Measurements from ENCODE around the gene FASTK.
"Not testable (repeated sequence)": the region's sequence is repeated elsewhere in the genome, so short reads cannot be mapped to it uniquely, and the experiment has no call there.

FASTK gene

DNA sequence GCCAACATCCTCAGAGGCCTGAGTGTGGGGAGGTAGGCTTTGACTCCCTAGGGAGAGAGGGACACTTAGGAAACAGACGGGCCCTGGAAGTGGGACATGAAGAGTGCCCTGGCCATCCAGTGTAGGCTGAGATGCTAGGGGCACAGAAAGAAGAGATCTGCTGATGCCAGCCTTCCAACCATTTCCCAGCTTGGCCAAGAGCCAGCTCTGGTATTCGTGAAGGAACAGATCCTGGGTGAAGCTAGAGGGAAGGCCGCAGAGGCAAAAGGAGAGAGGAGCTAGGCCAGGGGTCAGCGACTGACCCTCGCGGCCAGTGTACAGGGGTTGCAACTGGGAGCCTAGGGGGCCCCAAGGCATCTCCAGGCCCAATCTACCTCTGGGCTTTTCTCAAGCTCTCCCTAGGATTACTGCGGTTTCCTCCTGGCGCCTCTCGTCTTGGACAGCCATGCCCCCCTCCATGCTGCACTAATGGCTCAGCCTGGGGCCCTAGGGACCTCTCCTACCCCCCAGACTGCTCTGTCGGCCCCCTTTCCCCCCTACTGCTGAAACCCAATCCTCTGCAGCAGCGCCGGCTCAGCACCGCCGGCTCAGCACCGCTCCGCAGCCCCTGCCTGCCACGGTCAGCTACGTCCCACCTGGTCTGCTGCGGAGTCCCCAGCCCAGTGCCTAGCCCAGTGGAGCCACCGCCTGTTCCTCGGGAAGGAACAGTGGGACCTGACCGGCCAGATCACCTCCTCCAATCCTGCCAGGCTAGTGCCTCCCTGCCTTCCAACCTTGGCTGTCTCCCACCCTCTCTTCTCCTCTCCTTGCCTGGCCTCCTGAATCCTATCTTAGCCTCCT lies 32.4 kb downstream of the FASTK start, which contains the start of gene ASIC3:
TSS of gene ASIC3 (plus strand) at position 556 of the 840 bp plus-strand sequence. CDS start 355 bp downstream, outside the sequence.
- no peak for DNase-seq (ENCODE audit: low read depth)

DNA sequence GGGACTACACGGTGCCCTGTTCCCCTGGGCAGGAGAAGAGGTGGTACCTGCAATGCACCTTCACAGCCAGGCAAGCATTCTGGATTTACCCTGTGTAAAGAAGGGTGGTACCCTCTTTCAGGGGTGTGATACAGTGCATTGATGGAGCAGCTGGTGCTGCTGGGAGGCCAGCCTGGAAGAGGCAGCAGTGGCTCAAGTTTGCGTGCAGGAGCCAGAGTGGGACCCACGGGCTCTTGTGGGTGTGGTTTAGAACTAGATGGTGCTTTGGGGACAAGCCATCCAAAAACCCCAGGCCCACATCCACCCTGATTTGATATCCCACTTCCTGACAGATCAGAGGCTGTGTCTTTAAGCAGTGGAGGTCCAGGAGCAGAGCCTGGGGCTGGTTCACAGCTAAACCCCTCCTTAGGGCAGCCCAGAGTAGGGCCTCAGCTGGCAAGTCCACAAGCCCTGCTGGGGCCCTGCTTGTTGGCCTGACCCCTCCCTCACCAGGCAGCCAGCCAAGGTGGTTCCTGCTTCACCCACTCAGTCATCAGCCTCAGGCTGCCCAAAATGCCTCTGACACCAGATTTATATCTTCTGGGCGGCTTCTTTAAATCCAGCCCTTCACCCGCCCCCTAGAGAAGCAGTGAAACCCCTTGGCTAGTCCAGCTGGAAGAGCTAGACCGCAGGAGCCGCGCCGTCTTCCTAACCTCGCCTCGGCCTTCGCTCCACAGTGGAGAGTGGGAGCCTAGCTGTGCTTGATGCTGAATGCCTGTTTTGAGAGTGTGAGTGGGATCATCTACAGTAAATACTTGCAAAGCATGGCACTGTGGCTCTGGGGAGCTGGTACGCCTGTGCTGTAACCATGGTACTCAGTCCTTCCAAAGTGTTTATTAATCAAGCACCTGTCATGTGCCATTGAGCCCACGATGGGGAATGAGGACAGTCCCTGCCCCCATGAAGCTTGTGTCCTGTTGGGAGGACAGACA lies 33.7 kb downstream of the FASTK start:
- no peak for DNase-seq (ENCODE audit: low read depth)

DNA sequence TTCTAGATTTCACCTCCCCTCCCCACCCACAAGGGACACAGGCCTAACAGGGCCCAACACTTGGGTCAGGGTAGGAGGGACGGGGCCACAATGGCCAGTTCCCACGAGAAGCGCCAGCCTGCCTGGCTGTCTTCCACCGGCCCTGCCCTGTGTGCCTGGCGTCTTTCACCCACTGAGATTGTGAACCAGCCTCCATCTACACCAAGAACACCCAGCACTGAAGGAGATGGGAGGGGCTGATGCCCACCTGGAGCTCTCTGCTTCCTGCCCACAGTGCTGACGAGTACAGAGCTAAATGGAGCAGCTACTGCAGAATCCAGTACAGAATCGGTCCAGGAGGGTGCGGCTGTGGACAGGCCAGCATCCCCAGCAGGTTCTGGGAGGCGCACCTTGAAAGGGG lies 34.6 kb downstream of the FASTK start:
- DNase-seq (ENCODE audit: low read depth), result no peak

DNA sequence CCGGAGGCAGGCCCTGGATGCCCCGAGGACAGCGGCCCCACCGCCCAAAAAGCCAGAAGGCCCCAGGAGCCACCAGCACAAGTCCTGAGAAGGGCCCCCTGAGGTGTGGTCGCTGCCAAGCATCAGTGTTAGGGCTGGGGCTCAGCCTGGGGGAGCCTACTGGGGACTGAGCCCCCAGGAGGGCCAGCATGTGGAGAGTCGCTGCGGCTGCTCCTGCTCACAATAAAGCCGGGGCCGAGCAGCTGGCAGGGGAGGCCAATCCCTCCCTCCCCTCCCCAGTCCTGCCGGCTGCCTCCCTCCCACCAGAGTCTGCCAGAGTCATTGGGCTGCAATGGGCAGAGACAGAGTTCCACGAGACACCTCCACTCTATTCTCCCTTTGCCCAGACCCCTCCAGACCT lies 35.3 kb downstream of the FASTK start:
- no peak for DNase-seq (ENCODE audit: low read depth)

DNA sequence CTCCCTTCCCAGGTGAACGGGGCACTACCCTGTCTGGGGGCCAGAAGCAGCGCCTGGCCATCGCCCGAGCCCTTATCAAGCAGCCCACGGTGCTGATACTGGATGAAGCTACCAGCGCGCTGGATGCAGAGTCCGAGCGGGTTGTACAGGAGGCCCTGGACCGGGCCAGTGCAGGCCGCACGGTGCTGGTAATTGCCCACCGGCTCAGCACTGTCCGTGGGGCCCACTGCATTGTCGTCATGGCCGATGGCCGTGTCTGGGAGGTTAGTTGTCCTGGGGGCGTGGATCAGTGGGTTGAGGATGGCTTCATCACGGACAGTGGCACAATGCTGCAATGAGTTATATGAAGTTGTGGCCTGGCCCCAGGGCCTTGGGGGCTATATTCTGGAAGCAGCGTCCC lies 36.6 kb downstream of the FASTK start:
- DNase-seq (ENCODE audit: low read depth), result no peak

DNA sequence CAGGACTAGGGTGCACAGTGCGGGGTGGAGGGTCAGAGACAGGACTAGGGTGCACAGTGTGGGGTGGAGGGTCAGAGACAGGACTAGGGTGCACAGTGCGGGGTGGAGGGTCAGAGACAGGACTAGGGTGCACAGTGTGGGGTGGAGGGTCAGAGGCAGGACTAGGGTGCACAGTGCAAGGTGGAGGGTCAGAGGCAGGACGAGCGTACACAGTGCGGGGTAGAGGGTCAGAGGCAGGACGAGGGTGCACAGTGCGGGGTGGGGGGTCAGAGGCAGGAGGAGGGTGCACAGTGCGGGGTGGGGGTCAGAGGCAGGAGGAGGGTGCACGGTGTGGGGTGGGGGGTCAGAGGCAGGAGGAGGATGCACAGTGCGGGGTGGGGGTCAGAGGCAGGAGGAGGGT lies 37.2 kb downstream of the FASTK start:
- DNase-seq (ENCODE audit: low read depth), result not testable (repeated sequence)

DNA sequence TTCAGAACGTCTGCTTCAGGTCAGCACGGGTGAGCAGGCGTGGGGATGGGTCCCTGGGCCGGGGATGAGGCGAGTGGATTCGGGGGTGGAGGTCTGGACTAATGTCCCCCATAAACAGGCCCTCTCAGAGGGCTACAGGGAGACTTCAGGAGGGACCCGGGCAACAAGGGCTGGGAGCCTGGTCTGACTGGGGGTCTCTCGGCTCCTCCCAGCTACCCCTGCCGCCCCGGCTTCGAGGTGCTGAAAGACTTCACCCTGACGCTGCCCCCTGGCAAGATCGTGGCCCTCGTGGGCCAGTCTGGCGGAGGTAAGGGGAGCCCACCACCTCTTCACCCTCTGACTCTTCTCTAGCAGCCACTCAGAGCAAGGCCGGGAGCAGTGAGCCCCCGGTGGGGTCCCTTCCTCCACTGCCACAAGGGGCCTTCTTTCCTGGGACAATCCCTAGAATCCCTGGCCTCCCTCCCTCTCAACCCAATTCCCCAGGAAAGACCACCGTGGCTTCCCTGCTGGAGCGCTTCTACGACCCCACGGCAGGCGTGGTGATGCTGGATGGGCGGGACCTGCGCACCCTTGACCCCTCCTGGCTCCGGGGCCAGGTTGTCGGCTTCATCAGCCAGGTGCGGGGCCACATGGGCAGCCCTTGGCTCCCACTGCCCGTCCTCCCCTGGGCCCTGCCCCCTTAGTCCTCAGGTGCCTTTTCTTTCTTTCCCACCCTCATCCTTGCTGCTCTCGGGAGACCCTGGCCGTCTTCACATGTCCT lies 39.8 kb downstream of the FASTK start:
- no peak for DNase-seq (ENCODE audit: low read depth)

DNA sequence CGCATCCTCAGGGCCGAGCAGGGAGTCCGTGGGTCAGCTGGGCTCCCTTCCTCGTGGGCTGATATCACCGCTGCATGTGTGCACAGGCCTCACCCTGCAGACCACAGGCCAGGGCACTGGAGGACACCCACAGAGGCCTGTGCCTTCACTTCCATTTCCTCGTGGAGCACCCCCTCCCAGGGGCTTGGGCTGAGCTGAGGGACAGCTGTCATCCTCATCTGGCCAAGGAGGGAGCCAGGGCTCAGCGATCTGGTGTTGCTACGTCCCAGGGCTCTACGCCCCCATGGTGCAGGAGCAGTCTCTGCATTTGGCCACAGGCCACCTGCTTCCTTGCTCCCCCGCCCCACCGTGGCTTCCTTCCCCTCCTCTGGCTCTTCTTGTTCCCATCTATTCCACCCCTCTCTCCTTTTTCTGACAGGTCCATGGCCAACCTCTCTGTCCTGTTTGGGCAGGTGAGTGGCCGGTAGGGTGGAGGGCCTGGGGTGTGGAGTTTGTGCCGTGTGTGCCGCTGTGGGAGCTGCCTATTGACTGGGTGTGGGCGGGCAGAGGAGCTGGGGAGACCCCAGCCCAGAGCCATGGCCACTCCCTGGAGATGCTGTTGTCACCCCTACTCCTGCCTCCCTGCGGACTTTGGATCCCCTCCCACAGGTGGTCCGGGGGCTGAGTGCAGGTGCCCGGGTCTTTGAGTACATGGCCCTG lies 40.6 kb downstream of the FASTK start:
- no peak for DNase-seq (ENCODE audit: low read depth)

DNA sequence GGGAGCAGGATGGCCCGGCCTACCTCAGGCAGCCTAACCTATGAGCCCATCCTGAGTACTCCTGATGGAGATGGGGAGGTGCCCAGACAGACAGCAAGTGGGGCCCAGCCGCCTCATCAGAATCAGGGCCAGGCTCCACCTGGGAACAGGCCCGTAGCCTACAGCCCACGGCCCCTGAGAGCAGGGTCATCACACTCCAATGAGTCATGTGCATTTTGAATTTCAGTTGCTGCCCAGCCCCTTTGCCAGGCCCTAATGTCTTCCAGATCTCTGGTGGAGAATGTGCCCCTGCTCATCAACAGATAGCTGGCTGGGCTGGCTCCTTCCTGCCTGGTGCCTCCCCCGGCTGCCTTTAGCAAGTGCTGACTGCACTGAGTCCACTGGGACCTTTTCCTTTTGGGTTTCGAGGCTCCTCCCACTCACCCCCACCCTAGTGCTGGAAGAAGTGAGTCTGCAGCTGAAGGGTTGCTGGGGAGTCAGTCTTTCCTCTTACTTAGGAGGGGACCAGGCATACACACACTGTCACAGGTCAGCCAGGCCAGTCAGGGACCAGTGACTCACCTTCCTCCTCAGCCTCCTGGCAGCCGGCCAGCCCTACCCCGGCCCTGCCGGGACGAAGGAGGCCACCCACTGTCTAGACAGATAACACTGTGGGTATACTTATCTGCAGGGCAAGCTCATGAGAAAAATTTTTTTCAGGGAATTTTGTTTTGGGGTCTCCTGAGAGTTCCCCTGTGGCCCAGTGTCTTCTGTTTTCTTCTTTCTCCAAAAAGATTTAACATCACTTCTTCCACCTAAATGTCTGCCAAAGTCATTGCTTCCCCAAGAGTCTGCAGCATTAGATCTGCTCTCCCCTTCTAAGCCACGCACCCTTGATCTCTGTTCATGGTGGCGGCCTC lies 41.4 kb downstream of the FASTK start:
- DNase-seq (ENCODE audit: low read depth), result no peak

DNA sequence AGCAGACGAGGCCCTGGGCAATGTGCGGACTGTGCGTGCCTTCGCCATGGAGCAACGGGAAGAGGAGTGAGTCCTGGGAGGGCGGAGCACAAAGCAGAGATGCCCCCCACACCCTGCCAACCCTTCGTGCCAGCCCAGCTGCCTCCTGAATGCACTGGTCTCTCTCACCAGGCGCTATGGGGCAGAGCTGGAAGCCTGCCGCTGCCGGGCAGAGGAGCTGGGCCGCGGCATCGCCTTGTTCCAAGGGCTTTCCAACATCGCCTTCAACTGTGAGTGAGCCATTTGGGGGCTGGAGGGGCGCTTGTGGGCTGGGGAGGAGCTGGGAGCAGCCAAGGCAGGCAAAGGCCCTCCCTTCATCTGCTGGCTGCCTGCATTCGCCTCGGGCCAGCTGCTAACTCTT lies 44.7 kb downstream of the FASTK start:
- DNase-seq (ENCODE audit: low read depth), result no peak

DNA sequence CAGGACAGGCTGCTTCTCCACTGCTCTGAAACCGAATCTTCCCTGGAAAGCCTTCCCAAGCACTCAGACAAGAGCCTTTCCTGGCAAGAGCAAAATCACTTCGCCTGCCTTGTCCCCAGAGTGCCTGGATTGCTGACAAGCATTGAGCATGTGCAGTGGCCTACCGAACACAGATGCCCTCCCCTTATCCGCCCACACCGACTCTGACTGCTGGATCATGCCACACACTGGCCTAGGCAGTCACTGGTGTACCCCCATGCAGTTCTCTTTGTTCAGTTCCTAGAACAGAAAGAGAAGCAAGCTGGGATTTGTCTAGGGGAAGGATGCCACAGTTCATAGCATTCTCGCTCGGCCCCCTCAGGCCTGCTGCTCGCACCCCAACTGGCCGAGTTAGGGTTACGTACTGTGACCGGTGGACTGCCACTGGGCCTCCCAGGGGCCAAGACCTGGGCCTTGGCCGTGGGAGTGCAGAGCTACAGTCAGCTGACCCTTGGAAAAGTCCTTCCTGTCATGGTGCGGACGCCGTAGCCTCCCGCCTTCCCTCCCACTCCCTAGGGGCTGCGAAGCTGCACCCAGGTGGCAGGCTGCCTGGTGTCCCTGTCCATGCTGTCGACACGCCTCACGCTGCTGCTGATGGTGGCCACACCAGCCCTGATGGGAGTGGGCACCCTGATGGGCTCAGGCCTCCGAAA lies 45.4 kb downstream of the FASTK start:
- DNase-seq (ENCODE audit: low read depth), result no peak

DNA sequence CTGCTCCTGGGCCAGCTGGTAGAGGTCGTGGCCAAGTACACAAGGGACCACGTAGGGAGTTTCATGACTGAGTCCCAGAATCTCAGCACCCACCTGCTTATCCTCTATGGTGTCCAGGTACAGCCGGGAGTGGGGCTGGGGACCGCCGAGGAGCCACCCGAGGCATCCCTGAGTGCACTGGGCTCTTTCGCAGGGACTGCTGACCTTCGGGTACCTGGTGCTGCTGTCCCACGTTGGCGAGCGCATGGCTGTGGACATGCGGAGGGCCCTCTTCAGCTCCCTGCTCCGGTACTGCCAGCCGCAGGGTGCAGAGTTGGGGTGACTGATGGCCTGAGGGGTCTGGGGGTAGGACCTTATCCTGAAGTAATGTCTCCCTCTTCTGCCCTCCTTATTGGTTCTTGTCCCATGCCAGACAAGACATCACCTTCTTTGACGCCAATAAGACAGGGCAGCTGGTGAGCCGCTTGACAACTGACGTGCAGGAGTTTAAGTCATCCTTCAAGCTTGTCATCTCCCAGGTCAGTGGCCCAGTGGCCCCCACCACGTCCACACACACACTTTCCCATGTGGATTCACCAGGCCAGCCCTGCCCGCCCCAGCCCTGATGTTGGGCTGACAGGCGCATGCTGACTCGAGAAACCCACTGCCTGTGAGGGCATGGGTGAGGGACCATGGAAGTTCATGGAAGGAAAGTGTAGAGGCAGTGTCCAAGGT lies 46.1 kb downstream of the FASTK start:
- DNase-seq (ENCODE audit: low read depth), result no peak

DNA sequence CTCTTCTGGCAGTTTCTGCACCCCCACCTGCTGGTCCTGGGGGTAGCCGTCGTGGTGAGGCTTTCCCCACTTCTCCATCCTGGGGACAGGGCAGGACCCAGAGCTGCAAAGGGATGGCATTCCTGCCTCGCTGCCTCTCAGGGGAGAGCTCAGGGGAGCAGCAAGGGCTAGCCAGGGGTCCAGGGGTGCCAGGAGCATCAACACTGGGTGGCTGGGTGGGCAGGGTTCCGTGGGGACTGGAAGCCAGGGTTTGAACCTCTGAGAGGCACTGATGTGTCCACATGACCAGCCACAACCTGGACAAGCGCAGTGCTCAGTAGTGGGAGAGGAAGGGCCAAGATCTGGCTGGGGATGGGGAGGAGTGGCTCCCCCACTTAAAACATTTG lies 46.8 kb downstream of the FASTK start:
- DNase-seq (ENCODE audit: low read depth), result no peak

DNA sequence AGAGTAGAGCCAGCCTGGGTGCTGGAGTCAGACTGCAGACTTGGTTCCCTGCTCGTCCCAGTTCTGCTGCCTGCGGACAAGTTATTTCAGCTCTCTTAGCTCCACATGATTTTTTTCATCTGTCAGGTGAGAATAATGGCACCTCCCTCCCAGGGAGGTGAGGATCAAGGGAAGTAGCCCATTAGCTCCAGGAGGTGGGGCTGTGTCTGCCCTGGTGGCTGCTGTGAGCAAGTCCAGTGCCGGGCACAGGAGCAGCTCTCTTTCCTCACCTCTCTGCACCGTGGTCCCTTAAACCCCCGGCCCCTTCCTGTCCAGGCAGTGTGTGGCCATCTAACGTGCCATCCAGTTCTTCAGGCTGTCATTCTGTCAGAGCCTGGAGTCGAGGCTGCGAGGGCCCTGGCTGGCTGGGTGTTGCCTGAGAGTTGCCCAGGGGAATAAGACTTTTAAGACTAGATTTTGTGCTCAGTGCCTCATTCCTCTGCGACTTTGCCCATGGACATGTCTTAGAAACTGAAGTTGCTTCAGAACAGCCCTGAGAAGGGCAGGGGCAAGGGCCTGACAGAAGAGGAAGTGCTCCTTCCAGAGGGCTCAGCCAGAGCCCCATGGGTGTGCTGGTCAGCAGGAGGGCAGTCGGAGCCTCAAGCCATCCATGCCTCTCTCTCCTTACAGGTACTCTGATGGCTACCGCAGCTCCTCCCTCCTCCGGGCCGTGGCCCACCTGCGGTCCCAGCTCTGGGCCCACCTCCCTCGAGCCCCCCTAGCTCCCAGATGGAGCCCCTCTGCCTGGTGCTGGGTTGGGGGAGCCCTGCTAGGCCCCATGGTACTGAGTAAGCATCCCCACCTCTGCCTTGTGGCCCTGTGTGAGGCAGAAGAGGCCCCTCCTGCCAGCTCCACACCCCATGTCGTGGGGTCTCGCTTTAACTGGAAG lies 47.4 kb downstream of the FASTK start:
- DNase-seq (ENCODE audit: low read depth), result no peak

DNA sequence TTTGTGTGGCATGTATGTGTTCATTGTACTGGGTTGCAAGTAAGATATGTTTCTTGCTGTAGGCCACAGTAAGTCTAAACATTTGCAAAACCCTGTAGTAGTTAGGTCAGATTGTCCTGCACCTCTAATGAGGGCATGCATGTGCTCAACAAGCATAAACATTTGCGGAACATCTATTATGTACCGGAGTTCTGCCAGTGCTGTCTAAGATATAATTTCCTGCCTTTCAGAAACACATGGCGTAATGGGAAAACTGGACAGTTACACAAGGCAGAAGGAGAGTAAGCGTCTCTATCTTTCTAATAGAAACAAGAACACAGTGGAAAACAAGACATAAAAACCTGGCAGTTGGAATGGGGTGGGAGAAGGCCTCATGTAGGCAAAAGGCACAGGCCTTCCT lies 49.6 kb downstream of the FASTK start:
- DNase-seq (ENCODE audit: low read depth), result no peak

DNA sequence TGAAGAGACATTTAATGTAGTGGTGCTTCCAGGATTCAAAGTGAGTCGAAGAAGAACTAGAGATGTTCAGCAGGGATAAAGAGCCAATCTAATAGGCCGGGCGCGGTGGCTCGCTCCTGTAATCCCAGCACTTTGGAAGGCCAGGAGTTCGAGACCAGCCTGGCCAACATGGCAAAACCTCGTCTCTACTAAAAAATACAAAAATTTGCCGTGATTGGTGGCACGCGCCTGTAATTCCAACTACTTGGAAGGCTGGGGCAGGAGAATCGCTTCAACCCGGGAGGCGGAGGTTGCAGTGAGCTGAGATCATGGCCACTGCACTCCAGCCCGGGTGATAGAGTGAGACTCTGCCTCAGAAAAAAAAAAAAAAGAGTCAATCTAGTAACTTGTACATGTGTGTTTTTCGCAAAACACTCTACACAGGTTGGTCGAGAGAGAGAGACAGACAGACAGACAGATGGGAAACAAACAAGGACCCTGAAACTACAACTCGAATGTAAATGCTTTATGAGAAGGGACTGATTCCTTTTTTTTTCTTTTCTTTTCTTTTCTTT lies 51.6 kb downstream of the FASTK start:
- no peak for DNase-seq (ENCODE audit: low read depth)

DNA sequence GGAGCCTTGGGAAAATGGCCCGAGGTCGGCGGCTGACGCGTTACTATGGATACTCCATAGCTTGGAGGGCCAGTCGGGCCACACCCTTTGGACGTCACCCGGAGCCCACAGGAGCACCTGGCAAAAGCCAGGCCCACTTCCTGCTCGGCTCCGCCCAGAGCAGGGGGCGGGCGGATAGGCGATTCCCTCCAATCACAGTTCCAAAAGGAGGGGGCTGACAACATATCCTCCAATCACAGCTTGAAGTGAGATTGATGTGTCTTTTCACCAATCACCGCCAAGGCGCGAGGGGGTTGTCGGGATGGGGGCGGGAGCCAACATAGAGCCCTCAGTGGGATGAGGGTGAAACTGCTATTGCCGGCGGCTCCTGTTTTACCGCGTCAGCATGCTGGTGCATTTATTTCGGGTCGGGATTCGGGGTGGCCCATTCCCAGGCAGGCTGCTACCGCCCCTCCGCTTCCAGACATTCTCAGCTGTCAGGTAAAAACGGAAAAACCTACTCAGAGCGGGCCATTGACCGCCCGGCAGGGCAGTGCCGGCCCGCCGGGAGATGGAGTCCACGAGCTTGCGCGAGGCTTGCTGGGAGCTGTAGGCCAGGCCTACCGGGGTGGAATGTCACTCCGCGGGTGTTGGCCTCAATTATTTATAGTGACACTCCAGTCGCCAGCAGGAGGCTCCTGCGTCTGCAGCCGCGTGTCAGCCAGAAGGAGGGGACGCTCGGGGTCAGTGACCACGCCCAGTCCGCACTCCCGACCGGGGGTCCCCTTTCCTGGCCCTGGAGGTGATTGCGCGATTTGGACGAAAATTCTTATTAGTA lies 52.3 kb downstream of the FASTK start, which contains the start of gene ABCB8:
TSS of gene ABCB8 (plus strand) at position 320 of the 817 bp plus-strand sequence. CDS start at position 386, 66 bp downstream.
- peak; percentile 93 for DNase-seq (ENCODE audit: low read depth)
